Suprapubic skin (tissue), 4 donors: Measurements from ENCODE around the gene PARVB.

Experiments used
- EP300 ChIP-seq: sonication (generic); formaldehyde crosslinking; IDR thresholded peaks from one replicate; pipeline ENCODE4 v1.6.1; 2017; ENCODE audit warnings: antibody characterized with exemption
- POLR2A ChIP-seq, 2 donors: fragments of 450-650 bp; IDR thresholded peaks; one replicate each; pipeline ENCODE4 v1.6.1; 2017; ENCODE audit warnings: antibody characterized with exemption in 2 of 2, mild to moderate bottlenecking in 2 of 2, moderate library complexity in 2 of 2
- POLR2AphosphoS5 ChIP-seq, 3 donors: sonication (generic); formaldehyde crosslinking; IDR thresholded peaks; one replicate each; pipeline ENCODE4 v1.6.1; 2017; ENCODE audit warnings: antibody characterized with exemption in 3 of 3

GRCh38 chr22:44209343-44209742 lies 185.2 kb downstream of the PARVB start:
- TF ChIP-seq POLR2AphosphoS5 (IDR thresholded peaks at IDR 0.05) (no peak), EP300 (no peak), POLR2A (IDR thresholded peaks at IDR 0.05) (no peak)
